CD4-positive, alpha-beta T cell treated with Interferon alpha-2 for 1 hour (primary cell): ENCODE measurements around the gene SDK2.

ENCODE experiments used
- DNase-seq, 2 donors: peaks; one replicate each; pipeline ENCODE4 v3.0.0-alpha.2; 2020 to 2022

SDK2 gene

GRCh38 chr17:73404246-73404645 lies 240.0 kb downstream of the SDK2 start:
- no peak for DNase-seq

- DNase-seq = no peak
Observed at GRCh38 chr17:73402466-73402865, 241.8 kb downstream of the SDK2 start.

- DNase-seq = peak; percentile 25 to 32
Observed at GRCh38 chr17:73401911-73402310, 242.3 kb downstream of the SDK2 start.

- DNase-seq = no peak
Observed at GRCh38 chr17:73400915-73401545, 243.2 kb downstream of the SDK2 start.

- no peak for DNase-seq
Observed at GRCh38 chr17:73399056-73399455, 245.2 kb downstream of the SDK2 start.

GRCh38 chr17:73397856-73398540 lies 246.2 kb downstream of the SDK2 start:
- DNase-seq = no peak

GRCh38 chr17:73397278-73397826 lies 246.9 kb downstream of the SDK2 start:
- no peak for DNase-seq

GRCh38 chr17:73396431-73397277 lies 247.6 kb downstream of the SDK2 start:
- DNase-seq = no peak

GRCh38 chr17:73394512-73395450 lies 249.5 kb downstream of the SDK2 start:
- DNase-seq = no peak

GRCh38 chr17:73393962-73394361 lies 250.3 kb downstream of the SDK2 start:
- DNase-seq = no peak

GRCh38 chr17:73393381-73393780 lies 250.9 kb downstream of the SDK2 start:
- DNase-seq = no peak

- no peak for DNase-seq
Observed at GRCh38 chr17:73391331-73392265, 252.6 kb downstream of the SDK2 start.

- no peak for DNase-seq
Observed at GRCh38 chr17:73390851-73391250, 253.4 kb downstream of the SDK2 start.

- DNase-seq = no peak
Observed at GRCh38 chr17:73390221-73390620, 254.0 kb downstream of the SDK2 start.

GRCh38 chr17:73389411-73389810 lies 254.8 kb downstream of the SDK2 start:
- DNase-seq = no peak

GRCh38 chr17:73388578-73388905 lies 255.7 kb downstream of the SDK2 start:
- no peak for DNase-seq

- DNase-seq = no peak
Observed at GRCh38 chr17:73387746-73388577, 256.3 kb downstream of the SDK2 start.

GRCh38 chr17:73386561-73386960 lies 257.7 kb downstream of the SDK2 start:
- DNase-seq = no peak

- no peak for DNase-seq
Observed at GRCh38 chr17:73384926-73385325, 259.3 kb downstream of the SDK2 start.

GRCh38 chr17:73380439-73381106 lies 263.7 kb downstream of the SDK2 start:
- DNase-seq = no peak
